Adrenal gland (tissue), 5 donors: ENCODE data around the gene STX16.

Source experiments
- POLR2A ChIP-seq, 2 donors: fragments of 450-650 bp; IDR thresholded peaks; one replicate each; pipeline ENCODE4 v1.6.1; 2017; ENCODE audit warnings: antibody characterized with exemption in 2 of 2, mild to moderate bottlenecking in 2 of 2, moderate library complexity in 1 of 2
- TF ChIP-seq, protein P1 (sequence below), 6 experiments: fragments of 450-650 bp in 4 of 6; fragments of 200-600 bp in 2 of 6; sonication (generic) in 1 of 6; IDR thresholded peaks; 1 replicate in 5 of 6; 2 replicates in 1 of 6; pipeline versions ENCODE4 v1.5.1 to v1.8.0; 2016 to 2021; ENCODE audit warnings: antibody characterized with exemption in 6 of 6, mild to moderate bottlenecking in 2 of 6, moderate library complexity in 1 of 6
- donor health status: DM: no; HTN: no; CAD: no.

DNA sequence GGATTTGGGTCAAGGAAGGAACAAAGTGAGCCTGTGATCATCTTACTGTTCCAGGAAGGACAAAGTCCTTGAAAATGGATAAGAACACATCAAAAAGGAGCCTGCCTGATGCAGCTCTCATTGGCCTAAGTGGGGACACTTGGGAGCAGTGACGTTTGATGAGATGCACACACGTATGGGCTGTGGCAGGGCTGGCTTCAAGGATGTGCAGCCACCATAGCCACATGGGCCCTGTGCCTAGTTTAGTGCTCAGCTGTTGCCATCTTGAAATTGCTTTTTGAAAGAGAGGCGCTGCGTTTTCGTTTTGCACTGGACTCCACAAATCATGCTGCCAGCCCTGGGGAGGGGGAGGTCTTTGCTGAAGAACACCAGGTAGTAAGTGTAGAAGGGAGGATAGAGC lies 34.9 kb downstream of the STX16 start:
- TF ChIP-seq, protein P1, sequence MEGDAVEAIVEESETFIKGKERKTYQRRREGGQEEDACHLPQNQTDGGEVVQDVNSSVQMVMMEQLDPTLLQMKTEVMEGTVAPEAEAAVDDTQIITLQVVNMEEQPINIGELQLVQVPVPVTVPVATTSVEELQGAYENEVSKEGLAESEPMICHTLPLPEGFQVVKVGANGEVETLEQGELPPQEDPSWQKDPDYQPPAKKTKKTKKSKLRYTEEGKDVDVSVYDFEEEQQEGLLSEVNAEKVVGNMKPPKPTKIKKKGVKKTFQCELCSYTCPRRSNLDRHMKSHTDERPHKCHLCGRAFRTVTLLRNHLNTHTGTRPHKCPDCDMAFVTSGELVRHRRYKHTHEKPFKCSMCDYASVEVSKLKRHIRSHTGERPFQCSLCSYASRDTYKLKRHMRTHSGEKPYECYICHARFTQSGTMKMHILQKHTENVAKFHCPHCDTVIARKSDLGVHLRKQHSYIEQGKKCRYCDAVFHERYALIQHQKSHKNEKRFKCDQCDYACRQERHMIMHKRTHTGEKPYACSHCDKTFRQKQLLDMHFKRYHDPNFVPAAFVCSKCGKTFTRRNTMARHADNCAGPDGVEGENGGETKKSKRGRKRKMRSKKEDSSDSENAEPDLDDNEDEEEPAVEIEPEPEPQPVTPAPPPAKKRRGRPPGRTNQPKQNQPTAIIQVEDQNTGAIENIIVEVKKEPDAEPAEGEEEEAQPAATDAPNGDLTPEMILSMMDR (IDR thresholded peaks at IDR 0.05) = no peak
- TF ChIP-seq POLR2A (IDR thresholded peaks at IDR 0.05) = no peak
